ENCODE data around the gene ZNF2.
"Not testable (repeated sequence)": the region's sequence is repeated elsewhere in the genome, so short reads cannot be mapped to it uniquely, and the experiment has no call there.

ZNF2 gene

GRCh38 chr2:95165371-95166064 is at the start of gene ZNF2:
Gene ZNF2, plus strand, starts transcription at chr2:95165809. Its CDS starts 10,418 bp downstream, at chr2:95176227.
- in situ Hi-C loops (cut with HindIII; ENCODE audit: low sequenced_read_pairs), result no loop called here

DNA sequence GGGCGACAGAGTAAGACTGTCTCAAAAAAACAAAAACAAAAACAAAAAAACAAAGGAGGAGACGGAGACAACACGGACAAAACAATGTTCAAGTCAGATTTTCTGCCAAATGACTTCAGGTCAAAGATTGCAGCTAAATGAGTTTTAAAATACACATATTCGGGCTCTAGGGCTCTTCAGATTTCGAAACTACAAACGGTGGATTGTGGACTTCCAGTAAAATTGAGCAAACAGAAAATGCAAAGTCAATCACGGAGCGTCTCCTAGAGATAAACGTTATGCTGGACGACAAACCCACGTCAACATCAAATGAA is 44.6 kb upstream of the ZNF2 start:
- in situ Hi-C loops (cut with HindIII; ENCODE audit: low sequenced_read_pairs), result no loop called here

- in situ Hi-C loops (cut with HindIII; ENCODE audit: low sequenced_read_pairs), result no loop called here
Observed at GRCh38 chr2:95121407-95122196, 44.0 kb upstream of the ZNF2 start, which contains the start of gene MRPS5. Gene MRPS5, minus strand, starts transcription at chr2:95121808. Its CDS starts 17 bp downstream, at chr2:95121791.

DNA sequence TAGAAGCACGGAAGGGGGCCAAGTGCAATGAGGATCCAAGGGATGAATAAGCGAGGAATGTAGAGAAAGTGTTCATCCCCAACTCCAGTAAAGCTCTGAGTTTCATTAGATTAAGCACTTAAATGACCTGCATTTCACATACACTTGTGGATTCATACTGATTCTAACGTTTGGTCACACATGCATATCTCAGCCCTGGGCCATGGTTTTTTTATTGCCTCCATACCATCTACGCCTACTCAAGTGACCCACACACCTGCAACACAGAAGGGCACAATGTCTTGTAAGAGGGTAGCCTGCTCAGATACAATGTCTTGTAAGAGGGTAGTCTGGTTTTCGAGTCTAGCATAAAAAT is 43.4 kb upstream of the ZNF2 start:
- in situ Hi-C loops (cut with HindIII; ENCODE audit: low sequenced_read_pairs), result no loop called here

DNA sequence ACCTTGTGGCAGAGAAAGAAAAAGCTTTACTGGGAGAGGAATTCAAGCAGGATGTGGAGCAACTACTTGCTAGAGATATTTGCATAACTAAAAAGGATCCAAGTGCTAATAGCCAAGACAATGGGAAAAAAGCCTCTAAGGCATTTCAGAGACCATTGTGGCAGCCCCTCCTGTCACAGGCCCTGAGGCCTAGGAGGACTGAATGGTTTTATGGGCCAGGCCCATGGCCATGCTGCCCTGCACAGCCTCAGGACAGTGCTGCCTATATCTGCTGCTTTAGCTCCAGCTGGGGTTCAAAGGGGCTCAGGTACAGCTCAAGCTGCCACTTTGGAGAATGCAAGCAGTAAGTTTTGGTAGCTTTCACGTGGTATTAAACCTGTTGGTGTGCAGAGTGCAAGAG is 26.9 kb upstream of the ZNF2 start:
- in situ Hi-C loops (cut with HindIII; ENCODE audit: low sequenced_read_pairs), result no loop called here

DNA sequence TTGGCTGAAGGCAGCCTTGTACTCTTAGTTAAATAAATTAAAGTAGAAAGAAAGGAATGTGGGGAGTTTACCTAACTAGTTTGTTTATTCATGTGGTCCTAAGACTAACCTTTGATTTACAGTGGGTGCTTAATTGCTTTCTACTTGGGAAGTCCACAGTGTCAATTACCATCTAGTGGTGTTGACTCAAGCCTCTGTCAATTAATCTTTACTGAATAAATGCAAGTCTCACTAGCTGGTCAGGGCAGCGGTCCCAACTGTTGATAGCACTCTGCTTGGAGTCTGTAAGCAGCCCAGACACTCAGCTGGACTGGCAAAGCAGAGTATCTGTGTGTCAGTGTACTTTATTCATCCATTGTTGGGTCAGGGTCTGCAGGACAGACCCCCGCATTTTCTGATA is 21.8 kb upstream of the ZNF2 start:
- in situ Hi-C loops (cut with HindIII; ENCODE audit: low sequenced_read_pairs), result no loop called here

- in situ Hi-C loops (cut with HindIII; ENCODE audit: low sequenced_read_pairs), result no loop called here
Observed at GRCh38 chr2:95149397-95149984, 16.1 kb upstream of the ZNF2 start.

DNA sequence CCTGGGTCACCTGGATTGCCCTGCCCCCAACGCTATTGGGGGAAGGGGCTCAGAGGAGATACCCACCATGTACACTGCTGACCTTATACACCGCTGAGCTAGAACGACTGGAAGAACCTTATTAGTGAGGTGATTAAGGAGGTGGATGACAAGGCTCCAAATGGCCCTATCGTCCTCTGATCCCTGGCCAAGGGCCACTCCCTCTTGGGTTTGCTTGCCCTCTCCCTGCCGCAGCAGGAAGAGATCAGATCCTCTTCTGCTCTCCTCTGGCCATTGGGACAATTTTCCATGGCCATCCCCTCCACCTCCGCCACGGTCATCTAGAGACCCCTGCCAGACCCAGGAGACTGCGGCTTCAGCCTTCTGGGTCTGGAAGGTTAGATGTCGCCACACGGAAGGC is 7.2 kb upstream of the ZNF2 start:
- in situ Hi-C loops (cut with HindIII; ENCODE audit: low sequenced_read_pairs), result no loop called here

DNA sequence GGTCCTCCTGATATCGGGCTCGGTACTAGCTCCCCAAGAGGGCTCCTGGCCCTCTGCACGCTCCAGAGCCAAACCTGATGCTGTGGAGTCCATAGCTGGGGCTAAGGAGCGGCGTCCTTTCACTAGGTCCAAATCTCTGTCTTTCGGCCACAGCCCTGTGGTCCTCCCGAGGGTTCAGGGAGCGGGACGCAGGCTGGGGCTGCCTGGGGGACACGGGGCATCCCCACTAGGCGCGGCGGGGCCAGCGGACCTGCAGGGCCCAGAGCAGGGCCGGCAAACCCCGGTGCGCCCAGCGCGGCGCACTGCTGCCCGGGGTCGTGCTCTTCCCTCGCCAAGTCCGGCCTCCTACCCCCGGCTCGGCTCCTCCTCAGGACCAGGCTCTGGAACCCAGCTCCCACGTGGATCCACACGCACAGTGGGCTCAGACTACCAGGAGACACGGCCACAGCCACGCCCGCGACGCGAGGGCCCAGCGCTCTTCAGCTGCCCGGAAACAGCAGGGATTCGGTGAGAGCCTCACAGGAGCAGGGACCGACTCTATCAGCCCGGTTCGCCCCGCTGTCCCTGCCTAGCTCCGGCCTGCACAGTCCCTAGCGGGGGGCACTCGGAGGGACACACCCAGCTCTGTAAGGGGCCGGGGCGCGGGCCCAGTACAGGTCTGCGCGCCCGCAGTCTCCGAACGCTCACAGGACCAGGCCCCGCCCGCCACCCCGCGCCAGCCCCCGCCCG is 6.6 kb upstream of the ZNF2 start:
- in situ Hi-C loops (cut with HindIII; ENCODE audit: low sequenced_read_pairs), result no loop called here

- in situ Hi-C loops (cut with HindIII; ENCODE audit: low sequenced_read_pairs), result no loop called here
Observed at GRCh38 chr2:95159690-95160449, 5.7 kb upstream of the ZNF2 start, which contains the start of gene ZNF514. Gene ZNF514, minus strand, starts transcription at chr2:95159848. Its CDS starts 6,595 bp downstream, at chr2:95153253.

- in situ Hi-C loops (cut with HindIII; ENCODE audit: low sequenced_read_pairs), result no loop called here
Observed at GRCh38 chr2:95165030-95165370, 609 bp upstream of the ZNF2 start.

- in situ Hi-C loops (cut with HindIII; ENCODE audit: low sequenced_read_pairs), result no loop called here
Observed at GRCh38 chr2:95166065-95166763, 605 bp downstream of the ZNF2 start.

DNA sequence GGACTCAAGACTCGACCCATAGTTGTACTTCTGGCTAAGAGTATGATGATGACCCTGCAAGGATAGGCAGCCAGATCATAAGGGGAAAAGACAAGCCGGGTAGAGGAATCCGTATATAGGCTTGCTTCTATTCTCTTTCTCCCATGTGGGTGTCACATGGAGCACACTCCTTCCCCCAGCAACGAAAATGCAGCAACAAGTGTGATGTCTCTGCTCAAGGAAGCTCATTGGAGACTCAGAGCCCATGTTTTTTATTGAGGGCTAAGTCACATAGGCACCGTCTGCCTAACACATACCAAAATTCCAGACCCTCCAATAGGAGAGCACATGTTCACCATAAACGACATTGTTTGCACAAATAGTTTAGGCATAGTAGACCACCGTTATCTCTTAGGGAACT is 6.3 kb downstream of the ZNF2 start:
- in situ Hi-C loops (cut with HindIII; ENCODE audit: low sequenced_read_pairs), result no loop called here

GRCh38 chr2:95174031-95174542 is 8.5 kb downstream of the ZNF2 start:
- in situ Hi-C loops (cut with HindIII; ENCODE audit: low sequenced_read_pairs), result no loop called here

DNA sequence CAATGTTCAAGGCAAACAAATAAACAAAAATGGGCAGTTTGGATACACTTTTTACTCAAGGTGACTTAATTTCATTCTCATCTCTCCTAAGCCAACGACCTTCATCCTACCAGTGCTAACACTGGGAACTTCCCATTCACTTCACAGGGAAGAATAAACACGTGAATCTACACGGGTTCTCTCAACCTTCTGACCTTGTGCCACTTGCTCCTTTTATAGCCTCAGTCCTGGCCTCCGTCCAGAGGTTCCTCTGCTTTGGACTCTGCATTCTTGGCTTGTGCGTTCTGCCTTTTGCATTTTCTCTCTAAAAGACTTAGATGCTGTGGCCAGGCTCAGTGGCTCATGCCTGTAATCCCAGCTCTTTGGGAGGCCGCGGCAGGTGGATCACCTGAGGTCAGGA is 13.8 kb downstream of the ZNF2 start:
- in situ Hi-C loops (cut with HindIII; ENCODE audit: low sequenced_read_pairs), result no loop called here

GRCh38 chr2:95181774-95182173 is 16.2 kb downstream of the ZNF2 start:
- in situ Hi-C loops (cut with HindIII; ENCODE audit: low sequenced_read_pairs), result no loop called here

- in situ Hi-C loops (cut with HindIII; ENCODE audit: low sequenced_read_pairs), result no loop called here
Observed at GRCh38 chr2:95185197-95185596, 19.6 kb downstream of the ZNF2 start.

GRCh38 chr2:95185973-95186372 is 20.4 kb downstream of the ZNF2 start:
- in situ Hi-C loops (cut with HindIII; ENCODE audit: low sequenced_read_pairs), result no loop called here

GRCh38 chr2:95192956-95193355 is 27.3 kb downstream of the ZNF2 start:
- in situ Hi-C loops (cut with HindIII; ENCODE audit: low sequenced_read_pairs), result not testable (repeated sequence)

- in situ Hi-C loops (cut with HindIII; ENCODE audit: low sequenced_read_pairs), result no loop called here
Observed at GRCh38 chr2:95203911-95204310, 38.3 kb downstream of the ZNF2 start.
